Epidermal melanocyte (primary cell): ENCODE results near the gene COPS6.
"Not testable (repeated sequence)": the region's sequence is repeated elsewhere in the genome, so short reads cannot be mapped to it uniquely, and the experiment has no call there.

Experiments
- DNase-seq: peaks from one replicate; pipeline ENCODE4 v3.0.0; 2011; ENCODE audit warnings: low spot score; ENCODE audit not compliant: insufficient read length

Gene COPS6

GRCh38 chr7:100126239-100126930 lies 37.6 kb downstream of the COPS6 start:
- DNase-seq = no peak

DNA sequence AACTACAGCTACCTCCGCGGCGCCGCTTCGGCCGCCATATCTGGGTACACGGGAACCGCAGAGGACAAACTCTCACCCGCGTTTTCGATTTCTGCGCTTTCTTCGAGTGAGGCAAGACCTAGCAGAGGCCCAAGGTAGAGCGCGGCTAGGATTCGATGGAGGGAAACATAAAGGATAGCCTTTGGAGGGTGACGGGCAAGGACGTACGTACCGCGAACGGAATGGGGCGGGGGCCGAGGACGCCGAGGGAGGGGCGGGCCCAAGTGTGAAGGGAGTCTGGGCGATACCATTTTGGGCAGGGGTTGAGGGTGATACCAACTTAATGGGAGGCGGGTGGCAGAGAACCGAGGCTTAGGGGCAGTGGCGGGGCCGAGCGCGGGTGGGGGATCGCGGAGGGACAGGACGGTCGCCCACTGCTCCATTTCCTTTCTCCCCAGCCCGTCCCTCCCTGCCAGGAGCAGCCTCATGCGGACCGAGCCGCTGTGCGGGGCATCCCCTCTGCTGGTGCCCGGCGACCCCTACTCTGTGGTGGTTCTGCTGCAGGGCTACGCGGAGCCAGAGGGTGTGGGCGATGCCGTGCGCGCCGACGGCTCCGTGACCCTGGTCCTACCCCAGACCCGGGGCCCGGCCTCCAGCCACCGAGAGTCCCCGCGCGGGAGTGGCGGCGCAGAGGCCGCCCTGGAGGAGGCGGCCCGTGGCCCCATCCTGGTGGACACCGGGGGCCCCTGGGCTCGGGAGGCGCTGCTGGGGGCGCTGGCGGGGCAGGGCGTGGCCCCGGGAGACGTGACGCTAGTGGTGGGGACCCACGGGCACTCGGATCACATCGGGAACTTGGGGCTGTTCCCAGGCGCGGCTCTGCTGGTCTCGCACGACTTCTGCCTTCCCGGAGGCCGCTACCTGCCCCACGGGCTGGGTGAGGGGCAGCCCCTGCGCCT lies 38.4 kb downstream of the COPS6 start, which contains the start of gene MBLAC1:
Gene MBLAC1 (plus strand): TSS at position 37 of the 935 bp plus-strand sequence. CDS start 429 bp downstream, at position 466.
- DNase-seq = peak; percentile 88

- no peak for DNase-seq
These were observed 39.3 kb downstream of the COPS6 start for GRCh38 chr7:100127866-100128636.

DNA sequence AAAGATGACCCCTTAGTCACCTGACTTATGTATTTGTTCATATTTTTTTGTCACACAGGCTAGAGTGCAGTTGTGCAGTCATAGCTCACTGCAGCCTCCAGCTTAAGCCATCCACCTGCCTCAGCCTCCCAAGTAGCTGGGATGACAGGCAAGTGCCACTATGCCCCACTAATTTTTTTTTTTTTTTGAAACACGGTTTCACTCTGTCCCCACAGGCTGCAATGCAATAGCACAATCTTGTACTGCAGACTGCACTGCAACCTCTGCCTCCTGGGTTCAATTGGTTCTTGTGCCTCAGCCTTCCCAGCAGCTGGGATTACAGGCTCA lies 39.8 kb downstream of the COPS6 start:
- no peak for DNase-seq

GRCh38 chr7:100130220-100130607 lies 41.4 kb downstream of the COPS6 start:
- DNase-seq = not testable (repeated sequence)

DNA sequence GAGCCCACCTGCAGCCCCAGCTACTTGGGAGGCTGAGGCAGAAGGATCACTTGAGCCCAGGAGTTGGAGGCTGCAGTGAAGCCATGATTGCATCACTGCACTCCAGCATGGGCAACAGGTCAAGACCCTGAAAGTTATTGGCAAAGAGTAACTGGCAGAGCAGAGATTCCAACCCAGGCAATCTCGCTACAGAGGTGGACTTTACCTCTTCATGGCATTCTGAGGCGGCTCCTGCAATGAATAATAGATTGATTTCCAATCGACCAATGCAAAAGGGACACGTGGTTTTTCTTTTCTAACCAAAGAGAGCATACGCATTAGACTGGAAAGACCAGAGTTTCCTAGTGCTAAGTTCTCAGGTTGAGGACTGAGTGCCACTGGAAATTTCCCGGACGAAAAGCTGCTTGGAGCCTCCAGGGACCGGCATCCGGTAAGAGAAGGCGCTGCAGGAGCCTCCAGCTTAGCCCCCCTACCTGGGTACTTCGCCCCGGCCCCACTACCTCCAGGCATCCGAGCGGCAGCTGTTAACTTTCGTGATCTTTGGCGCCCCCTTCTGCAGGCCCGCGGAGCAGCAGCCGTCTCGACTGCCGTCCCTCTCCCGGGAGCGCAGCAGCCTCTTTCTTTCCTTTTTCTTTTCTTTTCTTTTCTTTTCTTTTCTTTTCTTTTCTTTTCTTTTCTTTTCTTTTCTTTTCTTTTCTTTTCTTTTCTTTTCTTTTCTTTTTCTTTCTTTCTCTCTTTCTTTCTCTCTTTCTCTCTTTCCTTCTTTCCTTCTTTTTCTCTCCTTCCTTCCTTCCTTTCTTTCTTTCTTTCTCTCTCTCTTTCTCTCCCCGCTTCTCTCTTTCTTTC lies 42.1 kb downstream of the COPS6 start:
- peak; percentile 65 for DNase-seq

DNA sequence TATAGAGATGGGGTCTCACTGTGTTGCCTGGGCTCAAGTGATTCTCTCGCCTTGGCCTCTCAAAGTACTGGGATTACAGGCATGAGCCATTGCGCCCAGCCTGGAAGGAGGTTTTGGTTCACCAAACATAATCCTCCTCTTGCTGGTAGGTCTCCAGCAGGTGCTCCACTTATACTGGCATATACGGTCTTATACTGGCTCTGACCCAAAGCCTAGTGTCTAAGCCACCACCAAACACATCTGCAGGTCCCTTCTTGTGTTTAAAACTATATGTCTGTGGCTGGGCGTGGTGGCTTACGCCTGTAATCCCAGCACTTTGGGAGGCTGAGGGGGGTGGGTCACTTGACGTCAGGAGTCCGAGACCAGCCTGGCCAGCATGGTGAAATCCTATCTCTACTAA lies 43.4 kb downstream of the COPS6 start:
- no peak for DNase-seq

DNA sequence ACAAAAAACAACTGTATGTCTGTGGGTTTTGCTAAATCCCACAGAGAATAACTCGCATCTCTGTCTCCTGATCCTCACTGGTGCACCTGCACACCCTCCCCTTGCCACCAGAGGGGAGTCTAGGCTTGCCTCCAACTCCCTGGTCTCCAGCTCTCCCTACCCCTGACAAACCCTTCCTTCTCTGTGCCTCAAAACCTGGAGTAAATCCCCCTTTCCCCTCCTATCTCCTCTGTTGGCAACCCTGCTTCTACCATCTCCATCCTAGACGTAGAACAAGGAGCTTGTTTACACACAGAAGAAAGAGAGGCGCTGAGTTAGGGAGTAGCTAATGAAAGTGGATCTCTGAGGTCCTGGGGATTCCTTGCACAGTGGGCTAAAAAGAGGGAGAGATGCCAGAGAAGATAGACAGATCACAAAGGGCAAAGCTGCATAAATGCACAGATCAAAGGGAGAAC lies 44.0 kb downstream of the COPS6 start:
- DNase-seq = peak; percentile 71

DNA sequence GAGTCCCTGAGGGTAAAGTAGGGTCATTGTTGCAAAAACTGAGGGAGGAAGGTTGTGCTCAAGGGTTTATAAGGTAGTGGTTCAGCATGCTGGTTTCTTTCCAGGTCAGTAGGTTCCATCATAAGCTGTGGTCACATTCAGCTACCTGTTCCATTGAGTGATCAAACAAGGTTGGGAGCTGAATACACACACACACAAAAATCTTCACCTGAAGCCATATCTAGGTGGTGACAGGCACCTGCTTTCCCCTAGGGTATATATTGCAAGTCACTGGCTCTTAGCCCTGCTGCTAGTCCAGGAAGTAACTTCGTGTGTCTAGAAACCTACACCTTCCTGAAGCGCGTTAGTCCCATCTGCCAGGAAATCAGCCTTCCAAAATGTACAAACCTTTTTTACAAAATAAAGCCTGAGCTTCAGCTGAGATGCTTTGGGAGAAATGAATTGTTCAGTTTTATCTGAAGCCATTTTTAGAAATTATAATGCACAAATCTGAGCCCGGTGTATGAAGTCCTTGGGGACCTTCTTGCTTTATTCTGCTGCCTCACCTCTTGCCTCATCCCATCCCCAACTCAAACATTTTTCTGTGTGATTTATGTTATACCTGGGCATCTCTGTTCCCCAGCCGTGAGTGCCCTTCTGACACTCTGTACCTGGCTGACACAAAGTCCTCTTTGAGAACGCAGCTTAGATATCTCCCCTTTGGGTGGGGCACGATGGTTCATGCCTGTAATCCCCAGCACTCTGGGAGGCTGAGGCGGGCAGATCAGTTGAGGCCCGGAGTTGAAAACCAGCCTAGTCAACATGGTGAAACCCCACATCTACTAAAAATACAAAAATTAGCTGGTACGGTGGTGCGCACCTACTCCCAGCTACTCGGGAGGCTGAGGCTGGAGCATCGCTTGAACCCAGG lies 49.3 kb downstream of the COPS6 start:
- DNase-seq = no peak

GRCh38 chr7:100141555-100141949 lies 52.8 kb downstream of the COPS6 start:
- DNase-seq = no peak
